Neural cell (in vitro differentiated cells): ENCODE results near the gene HEATR1. TPM values are rescaled to one million over a fixed set of nuclear protein-coding genes. Genes with fewer than 3 reads are reported as not detected.
A peak's percentile ranks its signal among the peaks of the same experiment; 100 is the strongest.
"Not testable (repeated sequence)": the region's sequence is repeated elsewhere in the genome, so short reads cannot be mapped to it uniquely, and the experiment has no call there.

Source experiments
- H2AFZ ChIP-seq: fragments of 200-600, 300-800 bp; sonication (generic), shearing (Covaris generic); 2 replicates; pipeline ENCODE4 v1.6.0; 2014; ENCODE audit warnings: low read depth, mild to moderate bottlenecking, antibody characterized with exemption, low read length, moderate library complexity
- H3F3A ChIP-seq: fragments of 200-600 bp; shearing (Covaris generic); 2 replicates; pipeline ENCODE4 v1.6.1; 2016; ENCODE audit warnings: mild to moderate bottlenecking, moderate library complexity, mixed read lengths, antibody characterized with exemption, low read length; ENCODE audit not compliant: insufficient read depth, poor library complexity, severe bottlenecking
- H3K27ac ChIP-seq: fragments of 200-600, 300-800 bp; sonication (generic), shearing (Covaris generic); 2 replicates; pipeline ENCODE4 v1.5.1; 2014; ENCODE audit warnings: mild to moderate bottlenecking, low read length, moderate library complexity
- H3K27me3 ChIP-seq: fragments of 300-800, 200-600 bp; sonication (generic), shearing (Covaris generic); 2 replicates; pipeline ENCODE4 v1.6.0; 2014; ENCODE audit warnings: mild to moderate bottlenecking, low read depth, low read length, moderate library complexity; ENCODE audit not compliant: insufficient read depth
- H3K36me3 ChIP-seq: fragments of 300-800, 200-600 bp; sonication (generic), shearing (Covaris generic); 2 replicates; pipeline ENCODE4 v1.5.1; 2014; ENCODE audit warnings: mild to moderate bottlenecking, antibody characterized with exemption, low read length, moderate library complexity; ENCODE audit not compliant: insufficient read depth
- H3K4me2 ChIP-seq: fragments of 300-800, 200-600 bp; sonication (generic), shearing (Covaris generic); 2 replicates; pipeline ENCODE4 v1.6.0; 2014; ENCODE audit warnings: mild to moderate bottlenecking, low read length
- H3K4me3 ChIP-seq: fragments of 300-800, 200-600 bp; sonication (generic), shearing (Covaris generic); 2 replicates; pipeline ENCODE4 v1.5.1; 2014; ENCODE audit warnings: mild to moderate bottlenecking, low read length, moderate library complexity
- H3K79me2 ChIP-seq: fragments of 200-600 bp; shearing (Covaris generic); replicated peaks from 2 replicates; pipeline ENCODE4 v1.6.0; 2014; ENCODE audit warnings: mild to moderate bottlenecking, low read length, moderate library complexity; ENCODE audit not compliant: insufficient read depth
- H3K9ac ChIP-seq: fragments of 300-800, 200-600 bp; sonication (generic), shearing (Covaris generic); 2 replicates; pipeline ENCODE4 v1.6.1; 2016; ENCODE audit warnings: mild to moderate bottlenecking, low read length, mixed read lengths
- H3K9me2 ChIP-seq: fragments of 200-600 bp; shearing (Covaris generic); 2 replicates; pipeline ENCODE4 v1.6.1; 2016; ENCODE audit warnings: mild to moderate bottlenecking, low read length, mixed read lengths; ENCODE audit not compliant: insufficient read depth
- H3K9me3 ChIP-seq: fragments of 200-600, 300-800 bp; sonication (generic), shearing (Covaris generic); 2 replicates; pipeline ENCODE4 v1.6.1; 2016; ENCODE audit warnings: mild to moderate bottlenecking, mixed run types, low read length, moderate library complexity, mixed read lengths
- H4K20me1 ChIP-seq: fragments of 200-600 bp; shearing (Covaris generic); 2 replicates; pipeline ENCODE4 v1.6.1; 2016; ENCODE audit warnings: mild to moderate bottlenecking, mixed run types; ENCODE audit not compliant: insufficient read depth
- EP300 ChIP-seq: fragments of 450-650 bp; conservative IDR thresholded peaks from 2 replicates; pipeline ENCODE4 v1.6.1; 2014; ENCODE audit warnings: antibody characterized with exemption, mild to moderate bottlenecking, moderate library complexity; ENCODE audit not compliant: poor library complexity, severe bottlenecking
- EZH2 ChIP-seq: fragments of 200-600, 300-800 bp; shearing (Covaris generic), sonication (generic); IDR thresholded peaks from 2 replicates; pipeline ENCODE4 v1.6.1; 2014; ENCODE audit warnings: antibody characterized with exemption, low read length, borderline replicate concordance, mild to moderate bottlenecking; ENCODE audit not compliant: insufficient read depth, poor library complexity, severe bottlenecking
- MXI1 ChIP-seq: fragments of 450-650 bp; conservative IDR thresholded peaks from 2 replicates; pipeline ENCODE4 v1.6.1; 2014; ENCODE audit warnings: antibody characterized with exemption, mild to moderate bottlenecking; ENCODE audit not compliant: poor library complexity, severe bottlenecking
- POLR2AphosphoS5 ChIP-seq: IDR thresholded peaks from 2 replicates; pipeline ENCODE4 v1.6.1; 2012
- RAD21 ChIP-seq: fragments of 450-650 bp; conservative IDR thresholded peaks from 2 replicates; pipeline ENCODE4 v1.6.1; 2014; ENCODE audit warnings: antibody characterized with exemption, mild to moderate bottlenecking, moderate library complexity
- REST ChIP-seq: IDR thresholded peaks from 2 replicates; pipeline ENCODE4 v1.6.1; 2012; ENCODE audit warnings: borderline replicate concordance
- SMC3 ChIP-seq: fragments of 450-650 bp; conservative IDR thresholded peaks from 2 replicates; pipeline ENCODE4 v1.6.1; 2014; ENCODE audit warnings: antibody characterized with exemption, mild to moderate bottlenecking, moderate library complexity; ENCODE audit not compliant: poor library complexity
- TAF1 ChIP-seq: IDR thresholded peaks from 2 replicates; pipeline ENCODE4 v1.6.1; 2012; ENCODE audit warnings: low read depth
- polyA plus RNA-seq: library from polyadenylated mRNA; depleted of rRNA; stranded (reverse); fragments of >200 nt; gene quantifications from 2 replicates; pipeline ENCODE4 v1.2.3, GENCODE V29; 2014
- TF ChIP-seq, protein P1 (sequence below): fragments of 450-650 bp; IDR thresholded peaks from 2 replicates; pipeline ENCODE4 v1.5.1; 2014; ENCODE audit warnings: antibody characterized with exemption, mild to moderate bottlenecking, moderate library complexity; ENCODE audit not compliant: poor library complexity, severe bottlenecking

The HEATR1 gene
- polyA plus RNA-seq, 1 donor from 2014 or later = 5.9 TPM

- no peaks in the 10 kb centered on the region for H3K36me3 ChIP-seq
- H2AFZ ChIP-seq = no peak overlapping the region
- no peaks in the 10 kb centered on the region for H4K20me1 ChIP-seq
- no peak overlapping the region for H3K27ac ChIP-seq
- H3K4me3 ChIP-seq = no peak overlapping the region
- H3K9me2 ChIP-seq = no peaks in the 10 kb centered on the region
- no peaks in the 10 kb centered on the region for H3K79me2 ChIP-seq
- no peak for TF ChIP-seq SMC3
- TF ChIP-seq REST = no peak
- TF ChIP-seq TAF1 = no peak
- TF ChIP-seq MXI1 = no peak
- no peak for TF ChIP-seq RAD21
- TF ChIP-seq, protein P1, sequence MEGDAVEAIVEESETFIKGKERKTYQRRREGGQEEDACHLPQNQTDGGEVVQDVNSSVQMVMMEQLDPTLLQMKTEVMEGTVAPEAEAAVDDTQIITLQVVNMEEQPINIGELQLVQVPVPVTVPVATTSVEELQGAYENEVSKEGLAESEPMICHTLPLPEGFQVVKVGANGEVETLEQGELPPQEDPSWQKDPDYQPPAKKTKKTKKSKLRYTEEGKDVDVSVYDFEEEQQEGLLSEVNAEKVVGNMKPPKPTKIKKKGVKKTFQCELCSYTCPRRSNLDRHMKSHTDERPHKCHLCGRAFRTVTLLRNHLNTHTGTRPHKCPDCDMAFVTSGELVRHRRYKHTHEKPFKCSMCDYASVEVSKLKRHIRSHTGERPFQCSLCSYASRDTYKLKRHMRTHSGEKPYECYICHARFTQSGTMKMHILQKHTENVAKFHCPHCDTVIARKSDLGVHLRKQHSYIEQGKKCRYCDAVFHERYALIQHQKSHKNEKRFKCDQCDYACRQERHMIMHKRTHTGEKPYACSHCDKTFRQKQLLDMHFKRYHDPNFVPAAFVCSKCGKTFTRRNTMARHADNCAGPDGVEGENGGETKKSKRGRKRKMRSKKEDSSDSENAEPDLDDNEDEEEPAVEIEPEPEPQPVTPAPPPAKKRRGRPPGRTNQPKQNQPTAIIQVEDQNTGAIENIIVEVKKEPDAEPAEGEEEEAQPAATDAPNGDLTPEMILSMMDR = no peak
- no peak for TF ChIP-seq EP300
- TF ChIP-seq EZH2 = no peak
- TF ChIP-seq POLR2AphosphoS5 = no peak
- no peaks in the 10 kb centered on the region for H3K27me3 ChIP-seq
- no peak overlapping the region for H3K9ac ChIP-seq
- no peaks in the 10 kb centered on the region for H3F3A ChIP-seq
- H3K4me2 ChIP-seq = no peak overlapping the region
- no peaks in the 10 kb centered on the region for H3K9me3 ChIP-seq
These were observed 8.0 kb upstream of the HEATR1 start for GRCh38 chr1:236612349-236612748.

DNA sequence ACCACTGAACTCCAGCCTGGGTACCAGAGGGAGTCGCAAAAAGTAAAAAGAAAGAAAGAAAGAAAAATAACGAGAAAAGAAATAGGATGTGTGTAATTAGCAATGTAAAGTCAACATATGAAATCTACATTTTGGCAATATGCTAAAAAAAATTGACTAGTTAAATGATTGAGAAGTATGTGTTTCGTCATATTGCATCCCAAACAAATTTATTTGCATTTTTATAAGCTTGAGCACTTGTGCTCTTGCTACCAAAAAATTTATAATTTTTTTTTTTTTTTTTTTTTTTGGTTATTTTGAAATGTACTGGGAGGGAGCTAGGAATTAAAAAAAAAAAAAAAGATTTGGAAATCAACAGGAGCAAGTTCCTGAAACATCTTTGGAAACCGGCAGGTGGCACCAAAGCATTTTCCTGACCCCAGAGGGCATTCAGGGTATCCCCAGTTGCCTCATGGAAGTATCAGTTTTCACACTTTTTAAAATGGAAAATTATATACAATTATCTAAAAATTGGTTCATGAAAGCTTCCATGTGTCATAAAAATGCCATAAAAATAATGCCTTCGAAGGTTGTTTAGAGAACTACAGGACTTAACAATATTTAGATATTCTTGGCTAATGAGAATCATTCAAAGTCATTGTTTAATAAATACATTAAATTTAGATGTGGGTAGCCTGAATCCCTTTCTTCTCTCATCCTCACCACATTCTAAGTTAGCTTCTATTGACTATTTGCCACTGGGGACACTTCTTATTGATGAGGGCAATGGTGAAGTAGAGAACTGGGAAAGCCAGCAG lies 4.8 kb upstream of the HEATR1 start:
- H4K20me1 ChIP-seq = no peaks in the 10 kb centered on the region
- no peaks in the 10 kb centered on the region for H3K9me3 ChIP-seq
- H3K4me3 ChIP-seq = no peak overlapping the region
- H3K27me3 ChIP-seq = no peaks in the 10 kb centered on the region
- no peak overlapping the region for H3K27ac ChIP-seq
- H3K36me3 ChIP-seq = no peaks in the 10 kb centered on the region
- H3K4me2 ChIP-seq = no peak overlapping the region
- TF ChIP-seq TAF1 (no peak), SMC3 (peak; percentile 85), REST (no peak), EP300 (no peak), RAD21 (peak; percentile 79)
- TF ChIP-seq, protein P1 = peak; percentile 70
- H3K9me2 ChIP-seq = no peaks in the 10 kb centered on the region
- H3F3A ChIP-seq = no peaks in the 10 kb centered on the region
- no peak overlapping the region for H3K9ac ChIP-seq
- no peaks in the 10 kb centered on the region for H3K79me2 ChIP-seq
- H2AFZ ChIP-seq = no peak overlapping the region

- H3K9ac ChIP-seq, H4K20me1 ChIP-seq, H3K36me3 ChIP-seq, H3K4me2 ChIP-seq, H3K27me3 ChIP-seq, H2AFZ ChIP-seq, H3K9me3 ChIP-seq, H3K9me2 ChIP-seq, H3F3A ChIP-seq, H3K4me3 ChIP-seq, H3K27ac ChIP-seq: not testable (repeated sequence)
- peaks cover 12% of the 10 kb centered on the region for H3K79me2 ChIP-seq
These were observed 3.3 kb upstream of the HEATR1 start for GRCh38 chr1:236607597-236607996.
